HG03108 (cell line): ENCODE results near the gene LAMA2.

ENCODE experiments used
- ATAC-seq: cut with Tn5 transposase; IDR thresholded peaks from one replicate; pipeline ENCODE4 v1.9.1; 2021; ENCODE audit warnings: moderate library complexity; ENCODE audit not compliant: unreplicated experiment

Gene LAMA2

GRCh38 chr6:129206821-129207220, 323.9 kb downstream of the LAMA2 start:
- no peak for ATAC-seq

GRCh38 chr6:129207832-129208231, 324.9 kb downstream of the LAMA2 start:
- ATAC-seq, result no peak

- no peak for ATAC-seq
Observed at GRCh38 chr6:129208415-129209034, 325.6 kb downstream of the LAMA2 start.

GRCh38 chr6:129209355-129209754, 326.4 kb downstream of the LAMA2 start:
- ATAC-seq, result no peak

GRCh38 chr6:129210684-129211083, 327.7 kb downstream of the LAMA2 start:
- ATAC-seq, result no peak

GRCh38 chr6:129211626-129212025, 328.7 kb downstream of the LAMA2 start:
- ATAC-seq, result no peak

GRCh38 chr6:129212081-129212480, 329.1 kb downstream of the LAMA2 start:
- no peak for ATAC-seq

GRCh38 chr6:129215246-129215645, 332.3 kb downstream of the LAMA2 start:
- no peak for ATAC-seq

- ATAC-seq, result no peak
Observed at GRCh38 chr6:129215916-129216520, 333.1 kb downstream of the LAMA2 start.

GRCh38 chr6:129217701-129218100, 334.8 kb downstream of the LAMA2 start:
- no peak for ATAC-seq

GRCh38 chr6:129233458-129234134, 350.7 kb downstream of the LAMA2 start:
- ATAC-seq, result no peak

- ATAC-seq, result no peak
Observed at GRCh38 chr6:129235167-129236000, 352.4 kb downstream of the LAMA2 start.

GRCh38 chr6:129236001-129236517, 353.1 kb downstream of the LAMA2 start:
- no peak for ATAC-seq

- ATAC-seq, result no peak
Observed at GRCh38 chr6:129238991-129239390, 356.1 kb downstream of the LAMA2 start.

- ATAC-seq, result no peak
Observed at GRCh38 chr6:129239825-129240491, 357.0 kb downstream of the LAMA2 start.

GRCh38 chr6:129240492-129240853, 357.5 kb downstream of the LAMA2 start:
- no peak for ATAC-seq

GRCh38 chr6:129242546-129242945, 359.6 kb downstream of the LAMA2 start:
- ATAC-seq, result no peak

- no peak for ATAC-seq
Observed at GRCh38 chr6:129243377-129243776, 360.4 kb downstream of the LAMA2 start.

- ATAC-seq, result no peak
Observed at GRCh38 chr6:129248946-129249345, 366.0 kb downstream of the LAMA2 start.

- peak; percentile 62 for ATAC-seq
Observed at GRCh38 chr6:129251669-129252376, 368.9 kb downstream of the LAMA2 start.
